ENCODE measurements around the gene PARP8.
"Not testable (repeated sequence)": the region's sequence is repeated elsewhere in the genome, so short reads cannot be mapped to it uniquely, and the experiment has no call there.

Gene PARP8

GRCh38 chr5:50658246-50658645 is 8.2 kb upstream of the PARP8 start:
- Histone ChIP-seq H3K9me3 (ENCODE audit: control insufficient read depth, low read length) (no peaks in the 10 kb centered on the region), H3K4me3 (ENCODE audit: insufficient read depth, low read depth, low read length, poor library complexity, severe bottlenecking) (no peak overlapping the region), H3K4me1 (ENCODE audit: control insufficient read depth, insufficient read depth, low read length, poor library complexity, severe bottlenecking) (no peaks in the 10 kb centered on the region), H3K27ac (ENCODE audit: insufficient read depth, low read length, poor library complexity, severe bottlenecking) (no peak overlapping the region), H3K27me3 (replicated peaks; ENCODE audit: control insufficient read depth, insufficient read depth, low read length, poor library complexity, severe bottlenecking) (no peaks in the 10 kb centered on the region), H3K36me3 (ENCODE audit: control insufficient read depth, insufficient read depth, low read length) (no peaks in the 10 kb centered on the region)
- DNase-seq, result no peak

DNA sequence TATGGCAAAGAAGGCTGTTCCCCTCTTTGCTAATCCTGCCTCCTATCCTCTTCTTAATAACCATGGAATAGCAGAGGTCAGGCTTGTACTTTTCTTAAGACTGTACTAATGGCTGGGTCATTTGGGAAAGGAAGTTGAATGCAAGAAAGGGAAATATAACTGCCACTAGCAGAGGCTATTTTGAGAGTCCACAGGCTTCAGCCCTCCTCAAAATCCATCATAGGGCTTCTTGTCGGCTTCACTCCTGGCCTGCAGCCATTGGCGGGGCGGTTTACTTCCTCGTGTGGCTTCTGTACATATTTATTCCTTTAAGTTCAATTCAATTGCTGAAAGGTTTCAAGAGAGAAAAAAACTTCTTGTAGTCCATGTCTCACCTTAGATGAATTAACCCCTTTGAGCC is 2.8 kb upstream of the PARP8 start:
- peaks cover 8% of the 10 kb centered on the region for H3K4me1 ChIP-seq (ENCODE audit: control insufficient read depth, insufficient read depth, low read length, poor library complexity, severe bottlenecking)

DNA sequence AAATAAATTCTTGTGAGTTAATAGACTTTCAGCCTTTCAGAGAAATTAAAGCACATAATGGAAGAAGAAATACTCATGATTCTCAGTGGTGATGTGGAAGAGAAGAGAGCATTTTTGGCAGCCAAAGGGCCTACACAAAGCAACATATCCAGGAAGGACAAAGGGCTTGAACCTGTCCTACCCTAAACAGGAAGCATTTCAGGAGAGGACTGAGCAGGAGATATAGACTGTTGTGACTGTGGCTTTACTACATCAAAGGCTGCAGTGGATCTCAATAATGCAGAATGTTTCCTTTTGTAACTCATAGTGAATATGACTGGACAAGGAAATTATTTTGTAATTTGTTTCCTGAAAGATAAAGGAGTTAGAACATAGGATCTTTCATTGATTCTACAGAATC is 1.3 kb upstream of the PARP8 start:
- no peak overlapping the region for H3K4me3 ChIP-seq (ENCODE audit: insufficient read depth, low read depth, low read length, poor library complexity, severe bottlenecking)
- no peak for DNase-seq
- no peaks in the 10 kb centered on the region for H3K36me3 ChIP-seq (ENCODE audit: control insufficient read depth, insufficient read depth, low read length)
- no peaks in the 10 kb centered on the region for H3K9me3 ChIP-seq (ENCODE audit: control insufficient read depth, low read length)
- peaks cover 8% of the 10 kb centered on the region for H3K4me1 ChIP-seq (ENCODE audit: control insufficient read depth, insufficient read depth, low read length, poor library complexity, severe bottlenecking)
- no peaks in the 10 kb centered on the region for H3K27me3 ChIP-seq (replicated peaks; ENCODE audit: control insufficient read depth, insufficient read depth, low read length, poor library complexity, severe bottlenecking)
- peak overlapping the region; percentile 99 for H3K27ac ChIP-seq (ENCODE audit: insufficient read depth, low read length, poor library complexity, severe bottlenecking)

More for the DNA sequence above, 2.8 kb upstream of the PARP8 start:
- no peaks in the 10 kb centered on the region for H3K27me3 ChIP-seq (replicated peaks; ENCODE audit: control insufficient read depth, insufficient read depth, low read length, poor library complexity, severe bottlenecking)
- DNase-seq, result no peak
- no peak overlapping the region for H3K4me3 ChIP-seq (ENCODE audit: insufficient read depth, low read depth, low read length, poor library complexity, severe bottlenecking)
- H3K27ac ChIP-seq (ENCODE audit: insufficient read depth, low read length, poor library complexity, severe bottlenecking), result no peak overlapping the region
- no peaks in the 10 kb centered on the region for H3K9me3 ChIP-seq (ENCODE audit: control insufficient read depth, low read length)
- no peaks in the 10 kb centered on the region for H3K36me3 ChIP-seq (ENCODE audit: control insufficient read depth, insufficient read depth, low read length)

DNA sequence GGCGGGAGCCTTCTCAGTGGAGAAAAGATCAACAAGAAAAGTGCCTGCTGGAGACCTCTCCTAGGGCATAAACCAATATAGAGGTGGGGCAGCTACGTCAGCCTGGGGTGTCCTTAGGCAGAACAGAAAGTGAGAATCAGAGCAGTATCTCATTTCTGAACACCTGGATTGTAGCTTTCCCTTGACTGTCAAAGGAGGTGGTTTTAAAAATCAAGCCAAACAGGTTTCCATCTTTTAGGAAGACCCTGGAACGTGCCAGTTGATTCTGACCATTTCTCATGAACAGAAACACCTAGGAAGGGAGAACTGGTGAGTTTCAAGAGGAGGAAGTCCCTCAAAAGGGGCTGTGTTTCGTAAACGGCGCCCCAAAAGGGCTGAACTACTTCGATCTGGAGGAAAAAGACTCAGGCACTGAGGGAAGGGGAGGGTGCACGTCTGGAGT is 655 bp upstream of the PARP8 start:
- Histone ChIP-seq H3K27ac (ENCODE audit: insufficient read depth, low read length, poor library complexity, severe bottlenecking) (peak overlapping the region; percentile 99), H3K4me3 (ENCODE audit: insufficient read depth, low read depth, low read length, poor library complexity, severe bottlenecking) (peak overlapping the region; percentile 88)
- H3K27me3 ChIP-seq (replicated peaks; ENCODE audit: control insufficient read depth, insufficient read depth, low read length, poor library complexity, severe bottlenecking); H3K9me3 ChIP-seq (ENCODE audit: control insufficient read depth, low read length); H3K4me1 ChIP-seq (ENCODE audit: control insufficient read depth, insufficient read depth, low read length, poor library complexity, severe bottlenecking); H3K36me3 ChIP-seq (ENCODE audit: control insufficient read depth, insufficient read depth, low read length): not testable (repeated sequence)
- peak; percentile 6 to 26 (median 24) for DNase-seq

- H3K9me3 ChIP-seq (ENCODE audit: control insufficient read depth, low read length), result no peaks in the 10 kb centered on the region
- peaks cover 12% of the 10 kb centered on the region for H3K4me1 ChIP-seq (ENCODE audit: control insufficient read depth, insufficient read depth, low read length, poor library complexity, severe bottlenecking)
- H3K36me3 ChIP-seq (ENCODE audit: control insufficient read depth, insufficient read depth, low read length), result no peaks in the 10 kb centered on the region
- DNase-seq, result no peak
- peak overlapping the region; percentile 99 for H3K27ac ChIP-seq (ENCODE audit: insufficient read depth, low read length, poor library complexity, severe bottlenecking)
- H3K4me3 ChIP-seq (ENCODE audit: insufficient read depth, low read depth, low read length, poor library complexity, severe bottlenecking), result peak overlapping the region; percentile 88
- H3K27me3 ChIP-seq (replicated peaks; ENCODE audit: control insufficient read depth, insufficient read depth, low read length, poor library complexity, severe bottlenecking), result no peaks in the 10 kb centered on the region
Observed at GRCh38 chr5:50667023-50667652, 701 bp downstream of the PARP8 start.

GRCh38 chr5:50667653-50668595 is 1.5 kb downstream of the PARP8 start:
- no peaks in the 10 kb centered on the region for H3K27me3 ChIP-seq (replicated peaks; ENCODE audit: control insufficient read depth, insufficient read depth, low read length, poor library complexity, severe bottlenecking)
- DNase-seq, result peak; percentile 81 to 85 (median 82)
- peak overlapping the region; percentile 99 for H3K27ac ChIP-seq (ENCODE audit: insufficient read depth, low read length, poor library complexity, severe bottlenecking)
- no peaks in the 10 kb centered on the region for H3K9me3 ChIP-seq (ENCODE audit: control insufficient read depth, low read length)
- peaks cover 16% of the 10 kb centered on the region for H3K4me1 ChIP-seq (ENCODE audit: control insufficient read depth, insufficient read depth, low read length, poor library complexity, severe bottlenecking)
- no peaks in the 10 kb centered on the region for H3K36me3 ChIP-seq (ENCODE audit: control insufficient read depth, insufficient read depth, low read length)
- H3K4me3 ChIP-seq (ENCODE audit: insufficient read depth, low read depth, low read length, poor library complexity, severe bottlenecking), result peak overlapping the region; percentile 88

GRCh38 chr5:50668636-50669035 is 2.2 kb downstream of the PARP8 start:
- Histone ChIP-seq H3K4me3 (ENCODE audit: insufficient read depth, low read depth, low read length, poor library complexity, severe bottlenecking) (peak overlapping the region; percentile 34), H3K27ac (ENCODE audit: insufficient read depth, low read length, poor library complexity, severe bottlenecking) (peak overlapping the region; percentile 99), H3K4me1 (ENCODE audit: control insufficient read depth, insufficient read depth, low read length, poor library complexity, severe bottlenecking) (peaks cover 16% of the 10 kb centered on the region)
- DNase-seq; H3K36me3 ChIP-seq (ENCODE audit: control insufficient read depth, insufficient read depth, low read length); H3K27me3 ChIP-seq (replicated peaks; ENCODE audit: control insufficient read depth, insufficient read depth, low read length, poor library complexity, severe bottlenecking); H3K9me3 ChIP-seq (ENCODE audit: control insufficient read depth, low read length): not testable (repeated sequence)

DNA sequence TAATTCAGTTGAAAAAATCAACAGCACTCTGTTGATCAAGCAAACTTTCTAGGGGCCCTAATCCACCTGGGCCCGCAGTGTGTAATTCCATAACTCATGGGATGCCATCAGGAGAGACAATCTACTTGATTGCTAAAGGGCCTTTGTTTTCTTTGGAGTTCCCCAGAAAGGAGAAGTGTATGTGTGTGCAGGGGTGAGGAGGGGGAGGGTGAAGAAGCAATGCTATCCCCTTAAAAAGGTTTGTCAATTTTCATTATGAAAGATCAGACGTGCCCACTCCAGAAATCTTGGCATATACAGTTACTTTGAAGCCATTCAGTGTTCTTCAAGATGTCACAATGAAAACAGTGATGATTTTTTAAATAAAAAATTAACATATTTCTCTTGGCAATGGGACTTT is 6.2 kb downstream of the PARP8 start:
- H3K4me3 ChIP-seq (ENCODE audit: insufficient read depth, low read depth, low read length, poor library complexity, severe bottlenecking), result no peak overlapping the region
- no peaks in the 10 kb centered on the region for H3K9me3 ChIP-seq (ENCODE audit: control insufficient read depth, low read length)
- no peak overlapping the region for H3K27ac ChIP-seq (ENCODE audit: insufficient read depth, low read length, poor library complexity, severe bottlenecking)
- DNase-seq, result no peak
- H3K4me1 ChIP-seq (ENCODE audit: control insufficient read depth, insufficient read depth, low read length, poor library complexity, severe bottlenecking), result peaks cover 20% of the 10 kb centered on the region
- H3K36me3 ChIP-seq (ENCODE audit: control insufficient read depth, insufficient read depth, low read length), result peaks cover 6% of the 10 kb centered on the region
- H3K27me3 ChIP-seq (replicated peaks; ENCODE audit: control insufficient read depth, insufficient read depth, low read length, poor library complexity, severe bottlenecking), result no peaks in the 10 kb centered on the region

DNA sequence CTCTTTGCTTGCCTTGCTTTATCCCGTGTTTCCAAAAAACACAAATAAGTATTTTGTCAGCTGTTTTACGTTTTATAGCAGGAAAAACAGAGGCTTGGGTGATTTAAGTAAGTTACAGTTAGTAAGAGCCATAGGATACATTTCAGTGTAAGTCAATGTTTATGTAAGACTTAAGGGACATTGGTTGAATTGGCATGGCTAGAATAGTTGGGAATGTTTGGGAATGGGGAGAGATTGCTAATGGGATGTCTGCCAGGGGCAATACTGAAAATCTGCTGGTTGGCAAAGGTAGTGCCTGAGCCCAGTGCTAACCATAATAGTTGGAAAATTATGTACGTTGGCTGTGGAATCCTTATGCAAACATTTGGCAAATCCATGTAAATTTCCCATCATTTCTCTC is 7.0 kb downstream of the PARP8 start:
- H3K27me3 ChIP-seq (replicated peaks; ENCODE audit: control insufficient read depth, insufficient read depth, low read length, poor library complexity, severe bottlenecking); H3K36me3 ChIP-seq (ENCODE audit: control insufficient read depth, insufficient read depth, low read length); H3K9me3 ChIP-seq (ENCODE audit: control insufficient read depth, low read length); H3K27ac ChIP-seq (ENCODE audit: insufficient read depth, low read length, poor library complexity, severe bottlenecking); H3K4me3 ChIP-seq (ENCODE audit: insufficient read depth, low read depth, low read length, poor library complexity, severe bottlenecking); DNase-seq: not testable (repeated sequence)
- H3K4me1 ChIP-seq (ENCODE audit: control insufficient read depth, insufficient read depth, low read length, poor library complexity, severe bottlenecking), result peaks cover 20% of the 10 kb centered on the region

DNA sequence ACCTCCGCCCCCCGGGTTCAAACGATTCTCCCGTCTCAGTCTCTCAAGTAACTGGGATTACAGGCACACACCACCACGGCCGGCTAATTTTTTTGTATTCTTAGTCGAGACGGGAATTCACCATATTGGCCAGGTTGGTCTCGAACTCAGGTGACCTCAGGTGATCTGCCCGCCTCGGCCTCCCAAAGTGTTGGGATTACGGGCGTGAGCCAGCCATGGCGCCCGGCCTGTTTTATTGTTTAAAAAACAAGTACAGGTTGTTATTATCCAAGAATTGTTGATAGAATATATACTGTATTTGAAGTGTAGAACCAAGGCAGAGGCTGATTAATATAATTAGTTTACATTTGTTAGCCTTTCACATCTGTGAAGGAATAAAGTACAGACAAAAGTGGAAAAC is 8.9 kb downstream of the PARP8 start:
- no peak overlapping the region for H3K27ac ChIP-seq (ENCODE audit: insufficient read depth, low read length, poor library complexity, severe bottlenecking)
- H3K4me3 ChIP-seq (ENCODE audit: insufficient read depth, low read depth, low read length, poor library complexity, severe bottlenecking), result no peak overlapping the region
- H3K9me3 ChIP-seq (ENCODE audit: control insufficient read depth, low read length), result no peaks in the 10 kb centered on the region
- peaks cover 6% of the 10 kb centered on the region for H3K36me3 ChIP-seq (ENCODE audit: control insufficient read depth, insufficient read depth, low read length)
- DNase-seq, result no peak
- H3K4me1 ChIP-seq (ENCODE audit: control insufficient read depth, insufficient read depth, low read length, poor library complexity, severe bottlenecking), result peaks cover 25% of the 10 kb centered on the region
- no peaks in the 10 kb centered on the region for H3K27me3 ChIP-seq (replicated peaks; ENCODE audit: control insufficient read depth, insufficient read depth, low read length, poor library complexity, severe bottlenecking)

Data from effector memory CD4-positive, alpha-beta T cell (primary cell).